ENCODE measurements around the gene HSPD1. TPM values are rescaled to one million over a fixed set of nuclear protein-coding genes. Genes with fewer than 3 reads are reported as not detected.

HSPD1 gene
- total and polyA plus RNA-seq, 4 experiments from 2014 or later: 111 to 132 (median 123) TPM

DNA sequence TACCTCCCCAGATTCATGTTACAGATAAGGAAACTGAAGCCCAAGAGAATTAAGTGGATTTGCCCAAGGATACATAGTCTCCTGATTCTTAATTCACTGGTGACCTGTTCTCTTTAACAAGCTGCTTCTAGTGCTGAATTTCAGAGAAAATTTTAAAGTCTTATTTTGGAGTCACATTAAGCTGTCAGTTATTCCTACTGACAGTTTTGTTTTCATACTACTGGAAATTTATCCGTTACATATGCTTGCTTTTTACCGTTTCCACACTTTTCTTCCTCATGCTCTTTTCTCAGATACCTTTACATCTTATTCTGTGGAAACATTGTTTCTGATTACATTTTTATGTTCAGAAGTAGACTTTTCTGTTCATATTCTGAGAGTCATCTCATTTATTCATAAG lies 17.5 kb upstream of the HSPD1 start:
- intact Hi-C loops (cut with micrococcal nuclease): loop anchor here (2.0 kb wide), 2 partner anchors 18 to 188 kb away; partner anchors contain the start of gene MARS2
- H3K4me3 ChIP-seq (ENCODE audit: low read length in 2 of 2): peak overlapping the region; percentile 88 to 93
- H3K36me3 Mint-ChIP-seq: peaks cover 22 to 32% of the 10 kb centered on the region in 2 donors

DNA sequence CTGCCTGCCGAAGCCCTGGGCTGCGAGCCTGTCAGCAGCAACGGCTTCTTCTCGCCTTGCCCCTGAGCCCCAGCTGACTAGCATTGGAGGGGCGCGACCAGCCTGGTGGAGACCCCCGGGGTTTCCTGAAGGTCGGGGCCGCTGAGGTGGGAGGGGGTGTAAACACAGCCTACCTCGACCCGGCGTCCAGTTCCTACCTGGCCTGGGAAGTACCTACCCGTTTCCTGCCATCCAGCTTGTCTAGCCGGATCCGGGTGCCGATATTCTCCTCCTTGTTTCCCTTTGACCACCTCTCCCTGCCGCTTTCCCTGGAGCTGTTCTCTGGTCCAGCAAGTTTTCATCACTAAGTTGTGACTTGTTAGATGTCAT lies 16.7 kb upstream of the HSPD1 start:
- H3K36me3 Mint-ChIP-seq: peaks cover 16 to 28% of the 10 kb centered on the region in 2 donors
- H3K4me1 Mint-ChIP-seq: peaks cover 21 to 62% (median 36%) of the 10 kb centered on the region in 4 donors
- H3K36me3 ChIP-seq (ENCODE audit: insufficient read depth, low read length): peaks cover 4% of the 10 kb centered on the region
- peak overlapping the region; percentile 86 to 99 (median 94) for H3K4me3 Mint-ChIP-seq
- ChIA-PET CTCF (ENCODE audit: partially characterized antibody) (interaction anchor here (1.1 to 2.1 kb wide), 4 partner anchors 9 to 16 kb away, joined by 3 to 16 read pairs (median 6); partner anchors contain the start of genes HSPD1 and HSPE1), POLR2A (ENCODE audit: partially characterized antibody) (interaction anchor here (0.6 to 3.3 kb wide), 14 partner anchors 11 to 717 kb away, joined by 3 to 180 read pairs (median 6); partner anchors contain the start of genes COQ10B, GTF3C3, HSPD1 and HSPE1)
- peak overlapping the region; percentile 92 to 98 (median 97) for H3K27ac Mint-ChIP-seq
- H3K27me3 ChIP-seq (ENCODE audit: insufficient read depth, low read length): no peaks in the 10 kb centered on the region
- H3K9me3 Mint-ChIP-seq: peaks cover 0 to 6% (median 4%) of the 10 kb centered on the region in 8 donors
- no peaks in the 10 kb centered on the region for H3K9me3 ChIP-seq (ENCODE audit: control insufficient read depth in 1 of 2, low read length in 2 of 2)
- peak overlapping the region; percentile 88 to 93 for H3K4me3 ChIP-seq (ENCODE audit: low read length in 2 of 2)
- intact Hi-C loops (cut with micrococcal nuclease): loop anchor here (2.0 kb wide), 2 partner anchors 18 to 188 kb away; partner anchors contain the start of gene MARS2
- peak overlapping the region; percentile 95 for H3K27ac ChIP-seq (ENCODE audit: low read depth, low read length)
- peaks cover 33% of the 10 kb centered on the region for H3K4me1 ChIP-seq (ENCODE audit: insufficient read depth, low read length)
- DNase-seq: peak in 1 of 5 donors; percentile 57
- no peaks in the 10 kb centered on the region for H3K27me3 Mint-ChIP-seq

More for the DNA sequence above, 17.5 kb upstream of the HSPD1 start:
- peak overlapping the region; percentile 95 for H3K27ac ChIP-seq (ENCODE audit: low read depth, low read length)
- DNase-seq: no peak
- Mint-ChIP-seq H3K27me3 (no peaks in the 10 kb centered on the region), H3K27ac (peak overlapping the region; percentile 92 to 98 (median 97)), H3K4me3 (peak overlapping the region; percentile 86 to 99 (median 94)), H3K4me1 (peaks cover 24 to 67% (median 39%) of the 10 kb centered on the region in 4 donors), H3K9me3 (peaks cover 0 to 7% (median 4%) of the 10 kb centered on the region in 8 donors)
- POLR2A ChIA-PET (ENCODE audit: partially characterized antibody): interaction anchor here (1.8 to 3.3 kb wide), 6 partner anchors 12 to 189 kb away, joined by 10 to 180 read pairs (median 39); partner anchors contain the start of genes COQ10B, HSPD1, HSPE1 and MARS2
- H3K4me1 ChIP-seq (ENCODE audit: insufficient read depth, low read length): peaks cover 33% of the 10 kb centered on the region
- no peaks in the 10 kb centered on the region for H3K9me3 ChIP-seq (ENCODE audit: control insufficient read depth in 1 of 2, low read length in 2 of 2)
- H3K36me3 ChIP-seq (ENCODE audit: insufficient read depth, low read length): peaks cover 4% of the 10 kb centered on the region
- H3K27me3 ChIP-seq (ENCODE audit: insufficient read depth, low read length): no peaks in the 10 kb centered on the region
- CTCF ChIA-PET (ENCODE audit: partially characterized antibody): interaction anchor here (1.7 to 2.1 kb wide), 2 partner anchors 14 to 17 kb away, joined by 7 to 16 read pairs; partner anchors contain the start of genes HSPD1 and HSPE1

DNA sequence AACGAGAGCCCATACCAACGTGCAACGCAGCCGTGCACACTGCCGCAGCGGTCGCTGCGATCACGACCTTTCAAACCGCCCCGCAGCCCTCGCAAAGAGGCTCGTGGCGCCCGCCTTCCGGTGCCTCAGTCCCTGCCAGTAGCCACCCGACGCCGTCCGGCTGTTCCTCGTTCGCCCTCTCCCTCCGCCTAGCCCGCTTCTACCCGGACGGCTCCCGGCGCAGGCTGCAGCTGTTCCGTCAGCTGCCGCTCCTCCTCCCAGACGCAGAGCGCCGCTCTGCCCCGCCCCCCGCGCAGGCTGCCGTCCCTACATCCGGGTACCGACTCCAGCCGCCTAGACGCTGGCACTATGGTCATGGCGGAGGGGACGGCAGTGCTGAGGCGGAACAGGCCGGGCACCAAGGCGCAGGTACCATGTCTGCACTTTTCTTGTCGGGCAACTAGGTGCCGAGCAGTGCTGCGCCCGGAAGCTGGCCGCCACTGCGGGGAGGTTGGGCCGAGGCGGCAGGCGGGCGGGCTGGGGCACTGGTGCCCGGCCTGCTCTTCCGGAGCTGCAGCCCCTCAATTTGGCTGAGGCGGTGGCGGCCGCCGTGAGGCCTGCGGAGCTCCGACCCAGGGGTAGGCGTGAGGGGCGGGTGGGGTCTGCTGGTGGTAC lies 16.2 kb upstream of the HSPD1 start, which contains the start of gene MOB4:
Gene MOB4, plus strand, starts transcription at position 328 of the 654 bp plus-strand sequence. Its CDS starts 21 bp downstream, at position 349.
- H3K9me3 Mint-ChIP-seq: peaks cover 0 to 2% (median under 1%) of the 10 kb centered on the region in 8 donors
- peaks cover 4% of the 10 kb centered on the region for H3K36me3 ChIP-seq (ENCODE audit: insufficient read depth, low read length)
- DNase-seq: peak; percentile 92 to 94 (median 93)
- peak within 1 kb of the TSS; percentile 95 for H3K27ac ChIP-seq (ENCODE audit: low read depth, low read length)
- POLR2A ChIA-PET (ENCODE audit: partially characterized antibody): interaction anchor here (0.6 to 3.3 kb wide), 18 partner anchors 11 to 716 kb away, joined by 3 to 180 read pairs (median 4); partner anchors contain the start of genes COQ10B, GTF3C3, HSPD1 and HSPE1
- H3K27me3 ChIP-seq (ENCODE audit: insufficient read depth, low read length): no peaks in the 10 kb centered on the region
- H3K27ac Mint-ChIP-seq: peak within 1 kb of the TSS; percentile 92 to 98 (median 97)
- H3K4me1 ChIP-seq (ENCODE audit: insufficient read depth, low read length): peaks cover 33% of the 10 kb centered on the region
- peak within 1 kb of the TSS; percentile 86 to 99 (median 94) for H3K4me3 Mint-ChIP-seq
- peaks cover 18 to 59% (median 33%) of the 10 kb centered on the region in 4 donors for H3K4me1 Mint-ChIP-seq
- peaks cover 11 to 24% of the 10 kb centered on the region in 2 donors for H3K36me3 Mint-ChIP-seq
- H3K27me3 Mint-ChIP-seq: no peaks in the 10 kb centered on the region
- CTCF ChIA-PET (ENCODE audit: partially characterized antibody): interaction anchor here (1.1 to 2.1 kb wide), 4 partner anchors 10 to 15 kb away, joined by 3 to 16 read pairs (median 6); partner anchors contain the start of genes HSPD1 and HSPE1
- intact Hi-C loops (cut with micrococcal nuclease): loop anchor here (1.0 to 2.0 kb wide), 5 partner anchors 16 to 189 kb away; partner anchors contain the start of genes COQ10B, HSPE1, MARS2 and SF3B1
- H3K4me3 ChIP-seq (ENCODE audit: low read length in 2 of 2): peak within 1 kb of the TSS; percentile 88 to 93
- no peaks in the 10 kb centered on the region for H3K9me3 ChIP-seq (ENCODE audit: control insufficient read depth in 1 of 2, low read length in 2 of 2)

DNA sequence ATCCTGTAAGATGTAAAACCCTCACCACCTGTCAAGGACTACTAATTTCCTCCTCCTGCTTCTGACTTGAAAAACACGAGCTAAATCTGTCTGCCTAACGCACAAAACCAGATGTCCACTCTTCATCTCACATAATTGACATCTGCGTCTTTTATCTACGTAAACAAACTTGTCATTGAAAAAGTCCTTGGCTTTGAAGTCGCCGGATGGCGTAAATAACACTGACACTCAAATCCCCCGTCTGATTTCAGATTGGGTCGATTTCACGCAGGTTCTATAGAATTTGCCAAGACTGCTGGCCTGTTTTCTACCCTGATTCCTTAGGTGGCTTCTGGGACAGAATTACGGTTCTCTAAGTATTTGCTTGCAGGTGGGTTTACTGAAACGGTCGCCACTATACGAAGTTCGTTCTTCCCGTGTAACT lies 15.7 kb upstream of the HSPD1 start:
- CTCF ChIA-PET (ENCODE audit: partially characterized antibody): interaction anchor here (1.1 to 2.1 kb wide), 2 partner anchors 10 to 15 kb away, joined by 4 to 16 read pairs; partner anchors contain the start of genes HSPD1 and HSPE1
- no peak for DNase-seq

DNA sequence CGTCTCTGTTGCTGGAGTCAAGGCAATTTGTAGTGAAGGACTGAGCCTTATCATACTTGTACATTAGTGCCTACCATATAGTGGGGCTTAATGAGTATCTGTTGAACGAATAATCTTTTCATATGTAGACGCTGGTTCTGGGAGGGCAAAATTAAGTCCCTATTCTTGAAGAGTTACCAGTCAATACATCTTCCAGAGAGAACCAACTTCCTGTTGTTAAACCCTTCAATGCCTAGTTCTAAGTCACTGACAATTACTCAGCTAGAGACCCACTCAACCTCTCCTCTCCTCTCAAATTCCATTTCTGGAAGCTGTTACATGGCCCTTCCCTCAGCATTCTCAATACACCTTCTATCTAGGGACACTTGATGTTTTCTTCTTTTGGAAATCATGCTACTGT lies 15.1 kb upstream of the HSPD1 start:
- POLR2A ChIA-PET (ENCODE audit: partially characterized antibody): interaction anchor here (0.8 to 3.3 kb wide), 10 partner anchors 9 to 715 kb away, joined by 3 to 180 read pairs (median 16); partner anchors contain the start of genes COQ10B, GTF3C3, HSPD1 and HSPE1
- intact Hi-C loops (cut with micrococcal nuclease): loop anchor here (1.0 kb wide), 3 partner anchors 14 to 79 kb away; partner anchors contain the start of genes COQ10B, HSPE1 and SF3B1
- Mint-ChIP-seq H3K4me1 (peaks cover 16 to 50% (median 30%) of the 10 kb centered on the region in 4 donors), H3K27ac (peak overlapping the region; percentile 92 to 97 (median 95)), H3K9me3 (no peaks in the 10 kb centered on the region), H3K27me3 (no peaks in the 10 kb centered on the region), H3K4me3 (peak overlapping the region; percentile 86 to 99 (median 94)), H3K36me3 (peaks cover 4 to 18% of the 10 kb centered on the region in 2 donors)
- DNase-seq: no peak
- CTCF ChIA-PET (ENCODE audit: partially characterized antibody): no interaction called here
- H3K36me3 ChIP-seq (ENCODE audit: insufficient read depth, low read length): no peaks in the 10 kb centered on the region
- H3K27ac ChIP-seq (ENCODE audit: low read depth, low read length): peak overlapping the region; percentile 95
- peak overlapping the region; percentile 88 to 93 for H3K4me3 ChIP-seq (ENCODE audit: low read length in 2 of 2)
- H3K27me3 ChIP-seq (ENCODE audit: insufficient read depth, low read length): no peaks in the 10 kb centered on the region
- peaks cover 33% of the 10 kb centered on the region for H3K4me1 ChIP-seq (ENCODE audit: insufficient read depth, low read length)
- H3K9me3 ChIP-seq (ENCODE audit: control insufficient read depth in 1 of 2, low read length in 2 of 2): no peaks in the 10 kb centered on the region

More for the DNA sequence above, 15.7 kb upstream of the HSPD1 start:
- intact Hi-C loops (cut with micrococcal nuclease): loop anchor here (1.0 kb wide), 3 partner anchors 15 to 80 kb away; partner anchors contain the start of genes COQ10B, HSPE1 and SF3B1
- peak overlapping the region; percentile 88 to 93 for H3K4me3 ChIP-seq (ENCODE audit: low read length in 2 of 2)
- H3K36me3 ChIP-seq (ENCODE audit: insufficient read depth, low read length): peaks cover 1% of the 10 kb centered on the region
- H3K9me3 Mint-ChIP-seq: no peaks in the 10 kb centered on the region
- H3K27ac Mint-ChIP-seq: peak overlapping the region; percentile 92 to 97 (median 95)
- POLR2A ChIA-PET (ENCODE audit: partially characterized antibody): interaction anchor here (0.6 to 3.3 kb wide), 14 partner anchors 8 to 716 kb away, joined by 3 to 180 read pairs (median 6); partner anchors contain the start of genes COQ10B, GTF3C3, HSPD1 and HSPE1
- peaks cover 33% of the 10 kb centered on the region for H3K4me1 ChIP-seq (ENCODE audit: insufficient read depth, low read length)
- H3K9me3 ChIP-seq (ENCODE audit: control insufficient read depth in 1 of 2, low read length in 2 of 2): no peaks in the 10 kb centered on the region
- no peaks in the 10 kb centered on the region for H3K27me3 Mint-ChIP-seq
- peaks cover 16 to 53% (median 30%) of the 10 kb centered on the region in 4 donors for H3K4me1 Mint-ChIP-seq
- H3K27ac ChIP-seq (ENCODE audit: low read depth, low read length): peak overlapping the region; percentile 95
- H3K36me3 Mint-ChIP-seq: peaks cover 6 to 21% of the 10 kb centered on the region in 2 donors
- no peaks in the 10 kb centered on the region for H3K27me3 ChIP-seq (ENCODE audit: insufficient read depth, low read length)
- peak overlapping the region; percentile 86 to 99 (median 94) for H3K4me3 Mint-ChIP-seq

DNA sequence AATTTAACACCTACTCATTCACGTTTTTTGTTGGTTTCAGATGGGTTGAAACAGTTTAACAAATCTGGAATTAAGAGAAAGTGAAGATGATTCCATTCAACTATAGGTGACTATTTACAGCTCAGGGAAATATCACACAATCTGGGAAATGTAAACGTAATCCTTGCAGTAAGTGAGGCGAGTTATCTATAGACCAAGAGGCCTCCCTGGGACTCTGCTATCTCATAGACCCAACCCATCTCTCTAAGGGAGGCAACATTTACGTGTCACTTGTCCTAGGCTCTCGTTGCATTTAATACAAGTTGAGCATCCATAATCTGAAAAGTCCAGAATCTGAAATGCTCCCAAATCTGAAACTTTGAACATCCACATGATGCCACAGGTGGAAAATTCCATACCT lies 14.3 kb upstream of the HSPD1 start:
- peak overlapping the region in 1 of 8 donors; percentile 16 for H3K4me3 Mint-ChIP-seq
- ChIA-PET POLR2A (ENCODE audit: partially characterized antibody) (interaction anchor here (0.9 to 1.9 kb wide), 5 partner anchors 11 to 79 kb away, joined by 3 to 27 read pairs (median 3); partner anchors contain the start of genes HSPD1, HSPE1 and SF3B1), CTCF (ENCODE audit: partially characterized antibody) (interaction anchor here (1.1 to 1.9 kb wide), 2 partner anchors 14 to 61 kb away, joined by 3 to 10 read pairs; partner anchors contain the start of genes COQ10B, HSPD1 and HSPE1)
- no peak for DNase-seq
- peaks cover 28% of the 10 kb centered on the region for H3K4me1 ChIP-seq (ENCODE audit: insufficient read depth, low read length)
- no peak overlapping the region for H3K27ac ChIP-seq (ENCODE audit: low read depth, low read length)
- peaks cover 16 to 42% (median 25%) of the 10 kb centered on the region in 4 donors for H3K4me1 Mint-ChIP-seq
- peak overlapping the region in 3 of 7 donors; percentile 92 to 97 (median 97) for H3K27ac Mint-ChIP-seq
- H3K4me3 ChIP-seq (ENCODE audit: low read length in 2 of 2): no peak overlapping the region
- no peaks in the 10 kb centered on the region for H3K9me3 ChIP-seq (ENCODE audit: control insufficient read depth in 1 of 2, low read length in 2 of 2)
- no peaks in the 10 kb centered on the region for H3K27me3 Mint-ChIP-seq
- H3K36me3 ChIP-seq (ENCODE audit: insufficient read depth, low read length): no peaks in the 10 kb centered on the region
- H3K36me3 Mint-ChIP-seq: peaks cover 0 to 15% of the 10 kb centered on the region in 2 donors
- intact Hi-C loops (cut with micrococcal nuclease): no loop called here
- H3K9me3 Mint-ChIP-seq: no peaks in the 10 kb centered on the region
- no peaks in the 10 kb centered on the region for H3K27me3 ChIP-seq (ENCODE audit: insufficient read depth, low read length)

Data from CD4-positive, alpha-beta memory T cell (primary cell).